B cell (primary cell): ENCODE data around the gene OMA1.

Experiments
- CTCF ChIP-seq: fragments of 200-600 bp; IDR thresholded peaks from one replicate; pipeline ENCODE4 v1.8.0; 2022; ENCODE audit warnings: antibody characterized with exemption, mild to moderate bottlenecking
- EZH2 ChIP-seq: IDR thresholded peaks from 2 replicates; pipeline ENCODE4 v1.6.1; 2012; ENCODE audit warnings: borderline replicate concordance, low read depth, mild to moderate bottlenecking, moderate library complexity, low read length; ENCODE audit not compliant: insufficient read depth, poor library complexity, severe bottlenecking

GRCh38 chr1:58584082-58584895 is 37.8 kb upstream of the OMA1 start:
- TF ChIP-seq CTCF (no peak), EZH2 (no peak)
